ENCODE data around the gene TBX1. TPM values are rescaled to one million over a fixed set of nuclear protein-coding genes. Genes with fewer than 3 reads are reported as not detected.

The TBX1 gene
- total RNA-seq, 2 donors from 2014 or later: 1.1 to 2.9 TPM

GRCh38 chr22:19757985-19758895 lies 2.3 kb upstream of the TBX1 start:
- no peaks in the 10 kb centered on the region for H3K9me3 Mint-ChIP-seq
- ATAC-seq (no peak), DNase-seq (ENCODE audit: low spot score) (no peak)
- H3K4me3 Mint-ChIP-seq: no peak overlapping the region
- peaks cover 29 to 38% of the 10 kb centered on the region in 2 donors for H3K27me3 Mint-ChIP-seq
- no peak overlapping the region for H3K27ac Mint-ChIP-seq
- H3K36me3 Mint-ChIP-seq: peaks cover 9% of the 10 kb centered on the region
- H3K4me1 Mint-ChIP-seq (ENCODE audit: low read depth in 2 of 2): peaks cover 12 to 20% of the 10 kb centered on the region in 2 donors

- no peak overlapping the region for H3K27ac Mint-ChIP-seq
- DNase-seq (ENCODE audit: low spot score) (no peak), ATAC-seq (no peak)
- peaks cover 12 to 20% of the 10 kb centered on the region in 2 donors for H3K4me1 Mint-ChIP-seq (ENCODE audit: low read depth in 2 of 2)
- H3K27me3 Mint-ChIP-seq: peaks cover 27 to 38% of the 10 kb centered on the region in 2 donors
- peaks cover 9% of the 10 kb centered on the region for H3K36me3 Mint-ChIP-seq
- no peak overlapping the region for H3K4me3 Mint-ChIP-seq
- no peaks in the 10 kb centered on the region for H3K9me3 Mint-ChIP-seq
These were observed 1.6 kb upstream of the TBX1 start for GRCh38 chr22:19758896-19759426.

- H3K9me3 Mint-ChIP-seq: no peaks in the 10 kb centered on the region
- peak overlapping the region; percentile 75 for H3K4me3 Mint-ChIP-seq
- DNase-seq (ENCODE audit: low spot score) (no peak), ATAC-seq (no peak)
- H3K27ac Mint-ChIP-seq: peak overlapping the region in 1 of 2 donors; percentile 43
- peaks cover 12 to 20% of the 10 kb centered on the region in 2 donors for H3K4me1 Mint-ChIP-seq (ENCODE audit: low read depth in 2 of 2)
- peaks cover 23 to 32% of the 10 kb centered on the region in 2 donors for H3K27me3 Mint-ChIP-seq
- peaks cover 9% of the 10 kb centered on the region for H3K36me3 Mint-ChIP-seq
These were observed 1.0 kb upstream of the TBX1 start for GRCh38 chr22:19759427-19760057.

DNA sequence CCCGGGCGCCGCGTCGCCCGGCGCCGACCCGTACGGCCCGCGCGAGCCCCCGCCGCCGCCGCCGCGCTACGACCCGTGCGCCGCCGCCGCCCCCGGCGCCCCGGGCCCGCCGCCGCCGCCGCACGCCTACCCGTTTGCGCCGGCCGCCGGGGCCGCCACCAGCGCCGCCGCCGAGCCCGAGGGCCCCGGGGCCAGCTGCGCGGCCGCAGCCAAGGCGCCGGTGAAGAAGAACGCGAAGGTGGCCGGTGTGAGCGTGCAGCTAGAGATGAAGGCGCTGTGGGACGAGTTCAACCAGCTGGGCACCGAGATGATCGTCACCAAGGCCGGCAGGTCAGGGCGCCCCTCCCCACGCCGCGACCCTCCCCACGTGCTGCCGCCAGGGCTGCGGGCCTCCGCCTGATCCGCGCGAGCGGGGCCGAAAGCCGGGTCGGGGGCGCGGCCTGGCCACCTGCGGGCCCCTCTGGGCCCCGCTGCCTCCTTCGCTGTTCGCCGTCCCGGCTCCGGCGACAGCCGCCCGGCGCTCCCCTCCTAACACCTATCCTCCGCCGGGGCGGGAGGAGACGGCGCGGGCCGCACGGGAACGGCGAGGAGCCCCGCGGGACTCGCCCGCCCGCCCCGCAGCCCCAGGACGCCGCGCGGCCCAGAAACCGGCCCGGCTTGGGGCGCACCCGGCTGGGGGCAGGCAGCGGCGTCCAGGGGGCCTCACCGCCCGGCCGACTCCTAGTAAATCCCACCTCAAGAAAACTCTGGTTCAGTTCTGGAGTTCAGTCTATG lies 560 bp downstream of the TBX1 start:
- H3K9me3 Mint-ChIP-seq: no peaks in the 10 kb centered on the region
- DNase-seq (ENCODE audit: low spot score) (no peak), ATAC-seq (no peak)
- H3K27ac Mint-ChIP-seq: no peak overlapping the region
- H3K4me1 Mint-ChIP-seq (ENCODE audit: low read depth in 2 of 2): peaks cover 12 to 20% of the 10 kb centered on the region in 2 donors
- H3K27me3 Mint-ChIP-seq: peaks cover 27 to 34% of the 10 kb centered on the region in 2 donors
- peaks cover 9% of the 10 kb centered on the region for H3K36me3 Mint-ChIP-seq
- H3K4me3 Mint-ChIP-seq: peak overlapping the region; percentile 20

DNA sequence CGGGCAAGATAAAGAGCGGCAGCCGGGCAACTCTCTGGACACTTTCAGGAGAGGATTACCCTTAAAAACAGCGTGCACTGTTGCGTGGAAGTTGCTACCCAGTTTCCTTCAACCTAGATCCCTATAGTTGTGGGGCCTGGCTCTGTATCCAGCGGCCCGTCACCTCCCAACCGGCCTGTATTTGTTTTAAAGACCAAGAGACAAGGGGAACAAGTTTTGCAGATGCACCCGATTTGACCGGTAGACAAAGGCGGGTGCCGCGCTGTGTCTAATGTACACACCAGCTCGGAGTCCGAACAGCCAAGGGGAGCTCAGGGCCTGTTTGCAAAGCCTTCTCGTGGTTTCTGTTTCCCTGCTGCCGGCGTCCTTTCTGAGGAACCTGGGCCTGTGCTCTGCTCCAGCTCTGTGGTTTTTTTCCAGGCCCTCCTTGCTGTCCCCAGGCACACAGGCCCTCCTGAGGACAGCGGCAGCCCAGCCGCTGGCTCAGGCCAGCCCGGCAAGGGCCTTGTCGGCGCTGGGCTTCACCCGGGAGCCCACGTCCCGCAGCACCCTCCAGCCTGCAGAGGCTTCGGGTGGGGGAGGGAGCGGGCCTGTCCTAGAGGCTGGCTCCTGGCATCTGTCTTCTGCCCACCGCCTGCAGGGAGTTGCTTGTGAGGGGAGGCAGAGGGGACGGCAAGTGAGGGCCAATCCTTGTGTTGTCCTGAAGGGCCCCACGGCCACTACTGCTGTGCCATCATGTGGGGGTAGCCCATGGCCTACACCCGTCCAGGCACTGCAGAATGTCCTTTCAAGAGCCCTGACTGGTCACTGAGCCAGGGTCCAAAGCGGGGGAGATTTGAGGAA lies 1.4 kb downstream of the TBX1 start:
- Mint-ChIP-seq H3K27ac (no peak overlapping the region), H3K9me3 (no peaks in the 10 kb centered on the region), H3K4me1 (ENCODE audit: low read depth in 2 of 2) (peaks cover 12 to 17% of the 10 kb centered on the region in 2 donors), H3K4me3 (peak overlapping the region; percentile 20), H3K36me3 (peaks cover 9% of the 10 kb centered on the region), H3K27me3 (peaks cover 27 to 32% of the 10 kb centered on the region in 2 donors)
- ATAC-seq: no peak
- no peak for DNase-seq (ENCODE audit: low spot score)

DNA sequence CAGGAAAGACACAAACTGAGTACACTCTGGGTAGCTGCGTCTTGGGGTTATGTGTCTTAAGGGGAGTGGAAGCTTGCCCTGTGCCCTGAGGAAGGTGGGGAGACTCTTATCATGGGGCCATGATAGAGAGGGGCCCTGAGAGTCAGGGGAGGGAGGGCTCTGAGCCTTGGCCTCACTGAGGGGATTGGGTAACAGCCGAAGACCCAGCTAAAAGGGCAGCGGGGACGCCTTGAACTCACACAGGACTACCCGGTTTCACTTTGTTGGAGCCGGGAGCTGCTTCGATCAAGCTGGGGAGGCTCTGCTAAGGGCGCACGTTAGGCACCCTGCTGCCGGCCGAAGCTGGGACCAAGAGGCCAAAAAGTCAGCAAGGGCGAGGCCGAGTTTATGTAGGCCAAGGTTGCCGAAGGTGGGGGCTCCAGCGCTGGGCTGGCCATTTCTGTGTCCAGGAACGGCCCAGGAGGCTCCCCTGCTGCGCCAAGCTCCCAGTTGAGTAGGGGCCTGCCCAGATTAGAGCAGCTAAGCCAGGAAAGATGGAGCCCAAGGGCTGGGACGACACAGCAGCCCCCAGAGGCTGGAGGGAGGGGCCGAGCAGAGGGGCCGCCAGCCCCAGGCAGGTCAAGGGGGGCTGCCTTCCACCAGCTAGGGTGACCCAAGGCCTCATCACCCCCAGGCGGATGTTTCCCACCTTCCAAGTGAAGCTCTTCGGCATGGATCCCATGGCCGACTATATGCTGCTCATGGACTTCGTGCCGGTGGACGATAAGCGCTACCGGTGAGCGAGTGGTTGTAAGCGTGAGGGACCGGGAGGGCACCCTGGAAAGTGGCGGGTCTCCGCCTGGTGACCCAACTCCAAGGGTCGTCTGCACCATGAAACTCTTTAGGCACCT lies 2.2 kb downstream of the TBX1 start:
- no peak overlapping the region for H3K4me3 Mint-ChIP-seq
- peaks cover 9% of the 10 kb centered on the region for H3K36me3 Mint-ChIP-seq
- H3K9me3 Mint-ChIP-seq: no peaks in the 10 kb centered on the region
- H3K27me3 Mint-ChIP-seq: peaks cover 25 to 29% of the 10 kb centered on the region in 2 donors
- no peak overlapping the region for H3K27ac Mint-ChIP-seq
- DNase-seq (ENCODE audit: low spot score) (no peak), ATAC-seq (no peak)
- H3K4me1 Mint-ChIP-seq (ENCODE audit: low read depth in 2 of 2): peaks cover 12 to 20% of the 10 kb centered on the region in 2 donors

- H3K27me3 Mint-ChIP-seq: peaks cover 21 to 27% of the 10 kb centered on the region in 2 donors
These were observed 3.1 kb downstream of the TBX1 start for GRCh38 chr22:19763458-19764298.

GRCh38 chr22:19764299-19764593 lies 3.7 kb downstream of the TBX1 start:
- peaks cover 22 to 29% of the 10 kb centered on the region in 2 donors for H3K27me3 Mint-ChIP-seq
- no peak overlapping the region for H3K4me3 Mint-ChIP-seq
- no peaks in the 10 kb centered on the region for H3K9me3 Mint-ChIP-seq
- no peak overlapping the region for H3K27ac Mint-ChIP-seq
- DNase-seq (ENCODE audit: low spot score) (no peak), ATAC-seq (no peak)
- peaks cover 12 to 20% of the 10 kb centered on the region in 2 donors for H3K4me1 Mint-ChIP-seq (ENCODE audit: low read depth in 2 of 2)
- H3K36me3 Mint-ChIP-seq: peaks cover 9% of the 10 kb centered on the region

More at GRCh38 chr22:19763458-19764298, 3.1 kb downstream of the TBX1 start:
- no peaks in the 10 kb centered on the region for H3K9me3 Mint-ChIP-seq
- DNase-seq (ENCODE audit: low spot score) (no peak), ATAC-seq (no peak)
- no peak overlapping the region for H3K27ac Mint-ChIP-seq
- peaks cover 12 to 20% of the 10 kb centered on the region in 2 donors for H3K4me1 Mint-ChIP-seq (ENCODE audit: low read depth in 2 of 2)
- H3K4me3 Mint-ChIP-seq: no peak overlapping the region
- peaks cover 9% of the 10 kb centered on the region for H3K36me3 Mint-ChIP-seq

DNA sequence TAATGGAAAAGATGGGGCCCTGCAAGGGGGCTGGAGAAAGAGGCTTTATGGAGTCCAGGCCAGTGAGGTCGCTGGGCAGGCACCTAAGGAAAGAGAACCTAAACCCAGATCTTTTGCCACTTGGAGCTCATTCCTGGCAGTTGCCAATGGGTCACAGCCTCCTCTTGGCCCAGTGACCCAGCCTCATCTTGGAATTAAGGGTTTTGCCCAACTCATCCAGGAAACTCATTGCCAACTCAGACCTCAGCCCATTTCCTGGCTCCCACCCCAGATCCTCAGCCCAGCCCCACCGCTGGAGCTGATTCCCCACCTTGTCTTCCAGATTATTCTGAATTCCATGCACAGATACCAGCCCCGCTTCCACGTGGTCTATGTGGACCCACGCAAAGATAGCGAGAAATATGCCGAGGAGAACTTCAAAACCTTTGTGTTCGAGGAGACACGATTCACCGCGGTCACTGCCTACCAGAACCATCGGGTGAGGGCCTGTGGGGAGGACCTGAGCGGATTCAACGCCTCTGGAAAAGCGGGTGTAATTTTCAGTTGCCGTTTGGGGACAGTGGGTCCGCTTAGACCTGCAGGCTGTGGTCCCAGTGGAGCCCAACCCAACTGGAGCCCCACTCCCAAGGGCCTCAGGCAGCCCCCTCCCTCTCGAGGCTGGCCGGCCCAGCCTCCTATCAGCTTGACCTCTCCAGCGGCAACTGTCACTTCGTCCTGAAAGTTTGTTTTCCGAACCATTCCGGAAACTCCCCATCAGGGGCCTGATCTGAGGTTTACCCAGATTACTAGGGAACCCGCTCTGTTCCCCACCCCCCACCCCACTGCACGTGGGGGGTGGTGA lies 4.3 kb downstream of the TBX1 start:
- no peaks in the 10 kb centered on the region for H3K9me3 Mint-ChIP-seq
- DNase-seq (ENCODE audit: low spot score) (no peak), ATAC-seq (no peak)
- H3K27me3 Mint-ChIP-seq: peaks cover 20 to 30% of the 10 kb centered on the region in 2 donors
- H3K4me1 Mint-ChIP-seq (ENCODE audit: low read depth in 2 of 2): peaks cover 6 to 21% of the 10 kb centered on the region in 2 donors
- no peak overlapping the region for H3K4me3 Mint-ChIP-seq
- H3K36me3 Mint-ChIP-seq: peaks cover 6% of the 10 kb centered on the region
- H3K27ac Mint-ChIP-seq: no peak overlapping the region

DNA sequence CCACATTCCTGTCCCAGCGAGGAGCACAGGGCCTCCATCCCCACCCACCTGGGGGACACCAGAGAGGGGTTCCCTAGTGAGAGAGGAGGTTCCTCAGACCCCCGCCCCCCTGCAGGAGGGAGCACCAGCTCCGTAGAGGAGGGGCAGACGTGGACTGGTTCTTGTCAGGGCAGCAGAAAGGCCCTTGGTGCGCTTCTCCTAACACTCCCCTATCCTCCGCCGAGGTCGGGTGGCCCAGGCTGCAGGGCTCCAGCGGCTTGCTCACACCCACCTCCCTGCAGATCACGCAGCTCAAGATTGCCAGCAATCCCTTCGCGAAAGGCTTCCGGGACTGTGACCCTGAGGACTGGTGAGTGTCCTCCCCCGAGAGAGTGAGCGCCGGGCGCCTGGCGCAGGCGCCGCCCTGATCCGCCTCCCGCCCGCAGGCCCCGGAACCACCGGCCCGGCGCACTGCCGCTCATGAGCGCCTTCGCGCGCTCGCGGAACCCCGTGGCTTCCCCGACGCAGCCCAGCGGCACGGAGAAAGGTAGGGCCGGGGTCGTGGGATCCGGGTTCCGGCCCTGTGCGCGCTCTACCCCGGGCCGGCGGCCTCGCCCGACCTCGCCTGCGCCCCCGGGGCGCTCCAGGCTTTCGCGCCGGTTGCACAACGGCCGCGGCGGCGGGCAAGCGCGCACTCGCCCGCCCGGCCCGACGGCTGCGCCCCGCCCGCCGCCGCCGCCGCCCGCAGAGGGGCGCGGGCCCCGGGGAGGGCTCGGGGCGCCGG lies 5.1 kb downstream of the TBX1 start:
- ATAC-seq (peak; percentile 34 to 80), DNase-seq (ENCODE audit: low spot score) (peak; percentile 70)
- Mint-ChIP-seq H3K4me3 (peak overlapping the region; percentile 22), H3K9me3 (no peaks in the 10 kb centered on the region), H3K27ac (no peak overlapping the region), H3K36me3 (no peaks in the 10 kb centered on the region), H3K27me3 (peaks cover 19 to 28% of the 10 kb centered on the region in 2 donors), H3K4me1 (ENCODE audit: low read depth in 2 of 2) (peaks cover 0 to 18% of the 10 kb centered on the region in 2 donors)
